Esophagus muscularis mucosa (tissue), 3 donors: ENCODE measurements around the gene C4orf36.

ENCODE experiments used
- CTCF ChIP-seq, 3 experiments: fragments of 200-600 bp in 2 of 3; fragments of 450-650 bp in 1 of 3; sonication (generic) in 2 of 3; IDR thresholded peaks; one replicate each; pipeline ENCODE4 v1.5.1; 2017 to 2019; ENCODE audit warnings: antibody characterized with exemption in 3 of 3, mild to moderate bottlenecking in 2 of 3, moderate library complexity in 1 of 3
- POLR2AphosphoS5 ChIP-seq, 2 donors: sonication (generic); formaldehyde crosslinking; IDR thresholded peaks; one replicate each; pipeline ENCODE4 v1.6.1; 2017; ENCODE audit warnings: antibody characterized with exemption in 2 of 2

DNA sequence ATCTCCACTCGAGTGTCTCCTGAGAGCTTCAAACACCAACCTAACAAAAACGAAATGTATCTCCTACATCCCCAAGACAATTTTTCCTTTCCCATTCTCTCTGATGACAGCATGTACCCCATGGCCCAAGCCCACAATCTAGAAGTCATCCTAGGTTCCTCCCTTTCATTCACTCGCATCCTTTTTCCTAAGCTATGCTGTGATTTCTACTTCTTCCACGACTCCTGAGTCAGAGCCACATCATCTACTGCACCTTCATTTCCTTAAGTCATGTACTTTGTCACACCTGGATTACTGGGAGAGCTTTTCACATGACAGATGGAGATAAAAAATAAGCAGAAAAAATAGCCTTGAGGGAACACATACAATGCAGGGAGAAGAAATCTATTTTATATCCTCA, 20.1 kb downstream of the C4orf36 start:
- TF ChIP-seq CTCF (IDR thresholded peaks at IDR 0.05) (no peak), POLR2AphosphoS5 (IDR thresholded peaks at IDR 0.05) (no peak)
